ENCODE data around the gene ZNF682. TPM values are rescaled to one million over a fixed set of nuclear protein-coding genes. Genes with fewer than 3 reads are reported as not detected.
"Not testable (repeated sequence)": the region's sequence is repeated elsewhere in the genome, so short reads cannot be mapped to it uniquely, and the experiment has no call there.

The ZNF682 gene
- 11.5 TPM for polyA plus RNA-seq (2013, experiment 1 of 2)
- polyA plus RNA-seq (2013, experiment 2 of 2) = 12.6 TPM

GRCh38 chr19:20039203-20039723 lies at the start of gene ZNF682:
Gene ZNF682 (minus strand): TSS chr19:20039505. CDS start chr19:20039345, 160 bp downstream.
- peak within 1 kb of the TSS; percentile 83 for H3K4me3 ChIP-seq (ENCODE audit: low read length)
- no peaks in the 10 kb centered on the region for H3K27me3 ChIP-seq (ENCODE audit: insufficient read depth, low read length)
- WGBS = 1% methylated on average over 25 of the region's 25 CpGs
- no peaks in the 10 kb centered on the region for H3K9me3 ChIP-seq (ENCODE audit: insufficient read depth, low read depth, low read length)
- peak within 1 kb of the TSS; percentile 89 for H3K9ac ChIP-seq (ENCODE audit: low read depth, low read length)
- peaks cover 18% of the 10 kb centered on the region for H3K4me1 ChIP-seq (ENCODE audit: insufficient read depth, low read length)
- H3K36me3 ChIP-seq (ENCODE audit: insufficient read depth, low read length) = 0 out of 2 replicates have a peak, but pooled peaks cover 17% of the 10 kb centered on the region
- peak within 1 kb of the TSS; percentile 92 for H3K27ac ChIP-seq (ENCODE audit: low read depth, low read length)

- Histone ChIP-seq H3K9ac (ENCODE audit: low read depth, low read length) (peak overlapping the region; percentile 54; the same call in 1 of the 2 replicates), H3K4me1 (ENCODE audit: insufficient read depth, low read length) (peaks cover 74% of the 10 kb centered on the region), H3K4me3 (ENCODE audit: low read length) (peak overlapping the region; percentile 34), H3K27ac (ENCODE audit: low read depth, low read length) (peak overlapping the region; percentile 85), H3K36me3 (ENCODE audit: insufficient read depth, low read length) (peaks cover 34% of the 10 kb centered on the region)
- H3K27me3 ChIP-seq (ENCODE audit: insufficient read depth, low read length); H3K9me3 ChIP-seq (ENCODE audit: insufficient read depth, low read depth, low read length): not testable (repeated sequence)
- WGBS = 38% methylated on average over 7 of the region's 7 CpGs
These were observed 43.6 kb upstream of the ZNF682 start for GRCh38 chr19:20082876-20083275.

- not testable (repeated sequence) for H3K27me3 ChIP-seq (ENCODE audit: insufficient read depth, low read length); H3K9me3 ChIP-seq (ENCODE audit: insufficient read depth, low read depth, low read length)
- Histone ChIP-seq H3K9ac (ENCODE audit: low read depth, low read length) (peak overlapping the region; percentile 54; the same call in 1 of the 2 replicates), H3K36me3 (ENCODE audit: insufficient read depth, low read length) (peaks cover 34% of the 10 kb centered on the region), H3K4me1 (ENCODE audit: insufficient read depth, low read length) (peaks cover 70% of the 10 kb centered on the region), H3K4me3 (ENCODE audit: low read length) (peak overlapping the region; percentile 34), H3K27ac (ENCODE audit: low read depth, low read length) (peak overlapping the region; percentile 85)
- 10% methylated on average over 3 of the region's 3 CpGs for WGBS
These were observed 43.0 kb upstream of the ZNF682 start for GRCh38 chr19:20082232-20082833.

- H3K27me3 ChIP-seq (ENCODE audit: insufficient read depth, low read length) = no peaks in the 10 kb centered on the region
- 42% methylated on average over 3 of the region's 3 CpGs for WGBS
- H3K9me3 ChIP-seq (ENCODE audit: insufficient read depth, low read depth, low read length) = no peaks in the 10 kb centered on the region
- no peak overlapping the region for H3K9ac ChIP-seq (ENCODE audit: low read depth, low read length)
- H3K27ac ChIP-seq (ENCODE audit: low read depth, low read length) = no peak overlapping the region
- peaks cover 26% of the 10 kb centered on the region for H3K36me3 ChIP-seq (ENCODE audit: insufficient read depth, low read length)
- H3K4me1 ChIP-seq (ENCODE audit: insufficient read depth, low read length) = peaks cover 54% of the 10 kb centered on the region
- H3K4me3 ChIP-seq (ENCODE audit: low read length) = peak overlapping the region; percentile 96
These were observed 41.4 kb upstream of the ZNF682 start for GRCh38 chr19:20080656-20081055.

- Histone ChIP-seq H3K27ac (ENCODE audit: low read depth, low read length) (no peak overlapping the region), H3K36me3 (ENCODE audit: insufficient read depth, low read length) (peaks cover 22% of the 10 kb centered on the region; the same call in 1 of the 2 replicates), H3K9me3 (ENCODE audit: insufficient read depth, low read depth, low read length) (no peaks in the 10 kb centered on the region), H3K4me1 (ENCODE audit: insufficient read depth, low read length) (peaks cover 44% of the 10 kb centered on the region), H3K4me3 (ENCODE audit: low read length) (peak overlapping the region; percentile 96), H3K27me3 (ENCODE audit: insufficient read depth, low read length) (no peaks in the 10 kb centered on the region), H3K9ac (ENCODE audit: low read depth, low read length) (peak overlapping the region; percentile 95)
- 19% methylated on average over 8 of the region's 8 CpGs for WGBS
These were observed 40.2 kb upstream of the ZNF682 start for GRCh38 chr19:20079476-20079875.

GRCh38 chr19:20078581-20079031 lies 39.3 kb upstream of the ZNF682 start:
- Histone ChIP-seq H3K27me3 (ENCODE audit: insufficient read depth, low read length) (no peaks in the 10 kb centered on the region), H3K27ac (ENCODE audit: low read depth, low read length) (peak overlapping the region; percentile 92), H3K4me3 (ENCODE audit: low read length) (peak overlapping the region; percentile 96), H3K36me3 (ENCODE audit: insufficient read depth, low read length) (peaks cover 20% of the 10 kb centered on the region; the same call in 1 of the 2 replicates), H3K9me3 (ENCODE audit: insufficient read depth, low read depth, low read length) (no peaks in the 10 kb centered on the region), H3K9ac (ENCODE audit: low read depth, low read length) (peak overlapping the region; percentile 95), H3K4me1 (ENCODE audit: insufficient read depth, low read length) (peaks cover 38% of the 10 kb centered on the region)
- under 1% methylated on average over 18 of the region's 19 CpGs for WGBS

- WGBS = under 1% methylated on average over 28 of the region's 28 CpGs
- Histone ChIP-seq H3K27ac (ENCODE audit: low read depth, low read length) (peak within 1 kb of the TSS; percentile 92), H3K27me3 (ENCODE audit: insufficient read depth, low read length) (no peaks in the 10 kb centered on the region), H3K36me3 (ENCODE audit: insufficient read depth, low read length) (peaks cover 17% of the 10 kb centered on the region; the same call in 1 of the 2 replicates), H3K9me3 (ENCODE audit: insufficient read depth, low read depth, low read length) (no peaks in the 10 kb centered on the region), H3K4me1 (ENCODE audit: insufficient read depth, low read length) (peaks cover 31% of the 10 kb centered on the region), H3K4me3 (ENCODE audit: low read length) (peak within 1 kb of the TSS; percentile 96), H3K9ac (ENCODE audit: low read depth, low read length) (peak within 1 kb of the TSS; percentile 95)
These were observed 38.6 kb upstream of the ZNF682 start, which contains the start of gene ZNF90 for GRCh38 chr19:20077791-20078463. Gene ZNF90 (plus strand): TSS chr19:20078000. CDS start chr19:20078133, 133 bp downstream.

- Histone ChIP-seq H3K9me3 (ENCODE audit: insufficient read depth, low read depth, low read length) (no peaks in the 10 kb centered on the region), H3K4me3 (ENCODE audit: low read length) (no peak overlapping the region), H3K27me3 (ENCODE audit: insufficient read depth, low read length) (no peaks in the 10 kb centered on the region), H3K4me1 (ENCODE audit: insufficient read depth, low read length) (peaks cover 27% of the 10 kb centered on the region), H3K9ac (ENCODE audit: low read depth, low read length) (no peak overlapping the region), H3K27ac (ENCODE audit: low read depth, low read length) (no peak overlapping the region), H3K36me3 (ENCODE audit: insufficient read depth, low read length) (no peaks in the 10 kb centered on the region)
- WGBS = 100% methylated on average over 5 of the region's 5 CpGs
These were observed 33.6 kb upstream of the ZNF682 start for GRCh38 chr19:20072936-20073335.

- H3K27me3 ChIP-seq (ENCODE audit: insufficient read depth, low read length) = no peaks in the 10 kb centered on the region
- H3K27ac ChIP-seq (ENCODE audit: low read depth, low read length) = no peak overlapping the region
- peaks cover 43% of the 10 kb centered on the region for H3K4me1 ChIP-seq (ENCODE audit: insufficient read depth, low read length)
- no peak overlapping the region for H3K4me3 ChIP-seq (ENCODE audit: low read length)
- no peaks in the 10 kb centered on the region for H3K36me3 ChIP-seq (ENCODE audit: insufficient read depth, low read length)
- 70% methylated on average over 2 of the region's 2 CpGs for WGBS
- 0 out of 2 replicates have a peak, but pooled peaks cover 2% of the 10 kb centered on the region for H3K9me3 ChIP-seq (ENCODE audit: insufficient read depth, low read depth, low read length)
- H3K9ac ChIP-seq (ENCODE audit: low read depth, low read length) = no peak overlapping the region
These were observed 31.4 kb upstream of the ZNF682 start for GRCh38 chr19:20070691-20071090.

- peak overlapping the region; percentile 79 for H3K9ac ChIP-seq (ENCODE audit: low read depth, low read length)
- peaks cover 43% of the 10 kb centered on the region for H3K4me1 ChIP-seq (ENCODE audit: insufficient read depth, low read length)
- H3K4me3 ChIP-seq (ENCODE audit: low read length) = peak overlapping the region; percentile 44
- H3K27ac ChIP-seq (ENCODE audit: low read depth, low read length) = peak overlapping the region; percentile 87
- not testable (repeated sequence) for H3K36me3 ChIP-seq (ENCODE audit: insufficient read depth, low read length); H3K27me3 ChIP-seq (ENCODE audit: insufficient read depth, low read length); H3K9me3 ChIP-seq (ENCODE audit: insufficient read depth, low read depth, low read length)
- WGBS = 20% methylated on average over 7 of the region's 7 CpGs
These were observed 29.3 kb upstream of the ZNF682 start for GRCh38 chr19:20068559-20068958.

GRCh38 chr19:20067943-20068342 lies 28.6 kb upstream of the ZNF682 start:
- Histone ChIP-seq H3K4me1 (ENCODE audit: insufficient read depth, low read length) (peaks cover 43% of the 10 kb centered on the region), H3K36me3 (ENCODE audit: insufficient read depth, low read length) (no peaks in the 10 kb centered on the region), H3K9ac (ENCODE audit: low read depth, low read length) (peak overlapping the region; percentile 79), H3K27ac (ENCODE audit: low read depth, low read length) (peak overlapping the region; percentile 87), H3K9me3 (ENCODE audit: insufficient read depth, low read depth, low read length) (0 out of 2 replicates have a peak, but pooled peaks cover 2% of the 10 kb centered on the region), H3K27me3 (ENCODE audit: insufficient read depth, low read length) (no peaks in the 10 kb centered on the region), H3K4me3 (ENCODE audit: low read length) (peak overlapping the region; percentile 44)
- WGBS = 12% methylated on average over 9 of the region's 9 CpGs

All from HUES64 (cell line).